HUES6 (cell line): ENCODE data around the gene RFX2.

ENCODE experiments used
- H3K27ac ChIP-seq: 2 replicates; pipeline ENCODE4 v1.7.0; 2013; ENCODE audit warnings: low read depth, mild to moderate bottlenecking, low read length, inconsistent platforms
- H3K27me3 ChIP-seq: 2 replicates; pipeline ENCODE4 v1.6.1; 2013; ENCODE audit warnings: low read length; ENCODE audit not compliant: control insufficient read depth, insufficient read depth
- H3K36me3 ChIP-seq: 2 replicates; pipeline ENCODE4 v1.6.1; 2013; ENCODE audit warnings: low read length; ENCODE audit not compliant: control insufficient read depth, insufficient read depth
- H3K4me1 ChIP-seq: 2 replicates; pipeline ENCODE4 v1.6.1; 2013; ENCODE audit warnings: low read length; ENCODE audit not compliant: control insufficient read depth, insufficient read depth
- H3K4me3 ChIP-seq: 2 replicates; pipeline ENCODE4 v1.5.1; 2013; ENCODE audit warnings: low read depth, low read length
- H3K9ac ChIP-seq: one replicate; pipeline ENCODE4 v1.6.1; 2013; ENCODE audit warnings: mild to moderate bottlenecking, low read length
- H3K9me3 ChIP-seq: 2 replicates; pipeline ENCODE4 v1.6.1; 2013; ENCODE audit warnings: low read depth, low read length; ENCODE audit not compliant: control insufficient read depth, insufficient read depth

Gene RFX2

DNA sequence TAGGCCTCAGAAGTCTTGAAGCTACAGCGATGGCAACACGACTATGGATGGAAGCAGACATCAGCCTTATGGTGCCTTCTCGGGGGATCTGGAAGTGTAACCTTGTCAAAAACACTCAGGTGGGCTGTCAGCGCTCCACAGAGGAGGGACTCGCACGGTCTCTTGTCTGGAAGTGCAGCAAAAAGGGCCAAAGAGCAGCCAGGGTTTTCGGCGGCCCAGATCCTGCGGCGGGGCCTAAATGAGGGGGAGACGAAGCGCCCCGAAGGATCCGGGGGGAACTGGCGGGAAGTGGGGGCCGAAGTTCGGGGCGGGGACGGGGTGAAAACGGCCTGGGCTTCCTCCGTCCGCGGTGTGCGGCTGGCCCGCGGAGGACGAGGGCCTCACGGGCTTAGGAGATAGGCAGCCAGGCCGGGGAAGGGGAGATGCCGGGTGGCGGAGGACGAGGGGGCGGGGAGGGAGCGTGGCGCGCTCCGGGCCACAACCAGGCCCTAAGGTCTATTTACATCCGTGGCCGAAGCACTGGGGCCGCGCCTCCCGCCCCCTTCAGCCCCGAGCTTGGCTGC lies 133.0 kb downstream of the RFX2 start:
- Histone ChIP-seq H3K4me3 (peak overlapping the region; percentile 90), H3K9ac (peak overlapping the region; percentile 88), H3K36me3 (peaks cover 26% of the 10 kb centered on the region), H3K27ac (peak overlapping the region; percentile 96), H3K4me1 (peaks cover 12% of the 10 kb centered on the region), H3K27me3 (no peaks in the 10 kb centered on the region), H3K9me3 (no peaks in the 10 kb centered on the region)

GRCh38 chr19:5976768-5977167 lies 133.5 kb downstream of the RFX2 start:
- Histone ChIP-seq H3K27me3 (no peaks in the 10 kb centered on the region), H3K4me1 (peaks cover 12% of the 10 kb centered on the region), H3K27ac (no peak overlapping the region), H3K9ac (peak overlapping the region; percentile 88), H3K36me3 (peaks cover 26% of the 10 kb centered on the region), H3K4me3 (peak overlapping the region; percentile 90), H3K9me3 (no peaks in the 10 kb centered on the region)

GRCh38 chr19:5975388-5975728 lies 134.9 kb downstream of the RFX2 start:
- peaks cover 26% of the 10 kb centered on the region for H3K36me3 ChIP-seq
- H3K9ac ChIP-seq: no peak overlapping the region
- no peak overlapping the region for H3K4me3 ChIP-seq
- H3K27ac ChIP-seq: no peak overlapping the region
- peaks cover 12% of the 10 kb centered on the region for H3K4me1 ChIP-seq
- no peaks in the 10 kb centered on the region for H3K27me3 ChIP-seq
- no peaks in the 10 kb centered on the region for H3K9me3 ChIP-seq

DNA sequence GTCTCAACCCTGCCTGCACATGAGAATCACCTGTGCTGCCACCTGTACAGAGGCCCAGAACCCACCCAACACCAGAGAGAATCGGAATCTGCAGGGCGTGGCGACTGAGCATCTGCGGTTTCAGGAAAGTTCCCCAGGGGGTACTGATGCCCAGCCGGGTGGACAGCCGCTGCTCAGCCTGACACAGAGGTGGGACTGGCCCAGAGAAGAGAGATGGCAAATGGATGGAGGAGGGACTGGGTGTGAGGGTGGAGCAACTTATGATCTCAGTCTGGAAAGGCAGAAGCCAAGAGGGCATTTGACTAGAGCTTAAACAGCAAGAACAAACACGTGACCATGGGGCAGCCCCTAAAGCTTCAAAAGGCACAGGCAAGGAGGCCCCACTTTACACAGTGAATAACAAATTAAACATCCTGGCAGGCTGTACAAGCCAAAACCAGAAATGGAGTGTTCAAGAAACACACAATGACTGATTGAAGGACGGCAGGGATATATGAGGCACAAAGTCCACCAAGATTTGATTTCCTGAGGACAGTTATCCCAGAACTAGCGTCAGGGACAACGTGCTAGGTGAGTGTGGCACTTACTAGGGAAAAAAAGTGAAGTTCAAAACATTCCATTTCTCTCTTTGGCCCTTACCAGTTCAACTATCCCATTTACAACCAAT lies 135.4 kb downstream of the RFX2 start:
- Histone ChIP-seq H3K36me3 (peaks cover 26% of the 10 kb centered on the region), H3K4me1 (peaks cover 10% of the 10 kb centered on the region), H3K9ac (no peak overlapping the region), H3K27me3 (no peaks in the 10 kb centered on the region), H3K4me3 (no peak overlapping the region), H3K9me3 (no peaks in the 10 kb centered on the region), H3K27ac (no peak overlapping the region)

GRCh38 chr19:5973867-5974635 lies 136.2 kb downstream of the RFX2 start:
- H3K4me1 ChIP-seq: peaks cover 12% of the 10 kb centered on the region; the same call in 1 of the 2 replicates
- no peaks in the 10 kb centered on the region for H3K9me3 ChIP-seq
- no peaks in the 10 kb centered on the region for H3K27me3 ChIP-seq
- peaks cover 29% of the 10 kb centered on the region for H3K36me3 ChIP-seq
- no peak overlapping the region for H3K27ac ChIP-seq
- H3K9ac ChIP-seq: no peak overlapping the region
- H3K4me3 ChIP-seq: no peak overlapping the region

DNA sequence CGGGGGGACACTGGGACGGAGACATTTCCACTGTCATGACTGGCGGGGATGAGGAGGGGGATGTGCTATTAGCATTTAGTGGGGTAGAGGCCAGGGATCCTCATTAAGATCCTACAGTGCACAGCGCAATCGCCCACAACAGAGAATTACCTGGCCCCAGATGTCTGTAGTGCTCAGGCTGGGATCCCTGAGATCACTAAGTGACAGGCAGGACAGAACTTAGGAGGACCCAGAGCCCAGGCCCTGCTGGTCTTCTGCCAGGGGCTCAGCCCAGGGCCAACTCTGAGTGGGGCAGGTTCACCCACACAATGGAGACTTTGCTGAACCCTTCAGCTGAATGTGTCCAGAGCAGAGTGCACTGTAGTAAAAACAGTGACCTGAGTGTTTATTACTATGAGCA lies 136.9 kb downstream of the RFX2 start:
- Histone ChIP-seq H3K36me3 (peaks cover 29% of the 10 kb centered on the region), H3K4me3 (no peak overlapping the region), H3K4me1 (peaks cover 18% of the 10 kb centered on the region), H3K27me3 (no peaks in the 10 kb centered on the region), H3K9ac (no peak overlapping the region), H3K27ac (no peak overlapping the region), H3K9me3 (no peaks in the 10 kb centered on the region)

DNA sequence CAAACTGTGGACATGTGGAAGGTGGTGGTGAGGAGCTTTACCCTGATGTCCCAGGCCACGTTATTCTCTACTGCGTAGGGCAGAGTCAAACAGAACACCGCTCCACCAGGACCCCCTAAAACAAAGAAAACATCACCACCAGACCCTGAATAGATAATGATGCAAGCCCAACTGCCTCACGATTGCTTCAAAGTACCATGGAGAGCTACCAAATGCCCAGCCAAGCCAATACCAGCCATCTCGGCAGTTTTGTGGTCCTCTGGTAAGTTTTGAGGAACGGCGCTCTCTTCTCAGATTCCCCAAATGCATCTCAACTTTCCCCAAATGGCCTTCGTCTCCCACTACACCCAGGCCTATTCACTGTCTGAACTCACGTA lies 138.0 kb downstream of the RFX2 start:
- no peak overlapping the region for H3K27ac ChIP-seq

DNA sequence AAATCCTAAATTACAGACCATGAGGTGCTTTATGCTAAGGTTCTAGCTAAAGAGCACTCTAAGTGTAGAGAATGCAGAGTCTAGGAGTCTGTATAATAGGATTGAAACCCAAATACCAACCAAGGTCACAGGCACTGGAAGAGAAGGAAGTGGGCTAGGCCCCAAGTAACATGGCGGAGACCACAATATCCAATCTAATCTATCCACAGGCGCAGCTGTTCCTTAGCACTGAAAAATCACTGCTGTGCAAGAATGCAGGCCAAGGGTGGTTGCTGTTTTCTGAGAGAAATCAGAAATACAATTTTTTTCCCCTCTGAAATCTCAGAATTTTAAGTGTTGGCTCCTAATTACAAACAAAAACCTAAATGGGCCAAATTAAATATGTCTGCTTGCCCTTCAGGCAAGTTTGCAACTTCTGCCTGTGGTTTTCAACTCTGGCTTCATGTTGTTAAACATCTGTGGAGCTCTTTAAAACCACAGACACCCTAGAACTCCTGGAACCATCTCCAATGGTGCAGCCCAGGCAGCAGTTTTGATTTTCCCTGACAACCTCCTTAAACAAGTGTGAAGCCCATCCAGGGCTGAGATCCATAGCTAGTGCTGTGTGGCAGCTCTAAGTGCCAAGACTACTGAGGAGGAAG lies 138.5 kb downstream of the RFX2 start:
- Histone ChIP-seq H3K36me3 (peaks cover 29% of the 10 kb centered on the region), H3K4me1 (peaks cover 24% of the 10 kb centered on the region), H3K9ac (no peak overlapping the region), H3K9me3 (no peaks in the 10 kb centered on the region), H3K4me3 (no peak overlapping the region), H3K27me3 (no peaks in the 10 kb centered on the region), H3K27ac (no peak overlapping the region)

More for the DNA sequence above, 138.0 kb downstream of the RFX2 start:
- Histone ChIP-seq H3K9ac (no peak overlapping the region), H3K36me3 (peaks cover 29% of the 10 kb centered on the region), H3K27me3 (no peaks in the 10 kb centered on the region), H3K4me1 (peaks cover 27% of the 10 kb centered on the region), H3K9me3 (no peaks in the 10 kb centered on the region), H3K4me3 (no peak overlapping the region)

DNA sequence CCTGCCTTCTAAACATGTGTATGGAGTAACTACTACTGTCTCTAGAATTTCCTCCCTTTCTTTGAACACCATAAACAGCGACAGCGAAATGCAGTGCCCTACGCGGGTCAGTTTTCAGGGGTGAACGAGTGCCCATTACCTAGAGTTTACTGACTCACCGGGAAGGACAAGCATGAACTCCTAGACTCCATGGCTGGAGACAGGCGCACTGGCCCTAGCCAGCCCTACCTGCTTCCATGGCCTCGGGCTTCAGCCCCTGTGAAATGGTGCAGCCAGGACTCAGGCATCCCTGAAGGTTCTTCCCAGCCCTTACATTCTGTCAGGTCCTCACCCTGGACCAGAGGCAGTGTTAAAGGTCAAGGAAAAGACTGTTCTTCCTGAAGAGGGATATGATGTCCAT lies 140.8 kb downstream of the RFX2 start:
- peaks cover 25% of the 10 kb centered on the region for H3K4me1 ChIP-seq
- no peak overlapping the region for H3K27ac ChIP-seq
- peaks cover 17% of the 10 kb centered on the region for H3K36me3 ChIP-seq
- no peak overlapping the region for H3K9ac ChIP-seq
- H3K27me3 ChIP-seq: no peaks in the 10 kb centered on the region
- no peaks in the 10 kb centered on the region for H3K9me3 ChIP-seq
- no peak overlapping the region for H3K4me3 ChIP-seq

DNA sequence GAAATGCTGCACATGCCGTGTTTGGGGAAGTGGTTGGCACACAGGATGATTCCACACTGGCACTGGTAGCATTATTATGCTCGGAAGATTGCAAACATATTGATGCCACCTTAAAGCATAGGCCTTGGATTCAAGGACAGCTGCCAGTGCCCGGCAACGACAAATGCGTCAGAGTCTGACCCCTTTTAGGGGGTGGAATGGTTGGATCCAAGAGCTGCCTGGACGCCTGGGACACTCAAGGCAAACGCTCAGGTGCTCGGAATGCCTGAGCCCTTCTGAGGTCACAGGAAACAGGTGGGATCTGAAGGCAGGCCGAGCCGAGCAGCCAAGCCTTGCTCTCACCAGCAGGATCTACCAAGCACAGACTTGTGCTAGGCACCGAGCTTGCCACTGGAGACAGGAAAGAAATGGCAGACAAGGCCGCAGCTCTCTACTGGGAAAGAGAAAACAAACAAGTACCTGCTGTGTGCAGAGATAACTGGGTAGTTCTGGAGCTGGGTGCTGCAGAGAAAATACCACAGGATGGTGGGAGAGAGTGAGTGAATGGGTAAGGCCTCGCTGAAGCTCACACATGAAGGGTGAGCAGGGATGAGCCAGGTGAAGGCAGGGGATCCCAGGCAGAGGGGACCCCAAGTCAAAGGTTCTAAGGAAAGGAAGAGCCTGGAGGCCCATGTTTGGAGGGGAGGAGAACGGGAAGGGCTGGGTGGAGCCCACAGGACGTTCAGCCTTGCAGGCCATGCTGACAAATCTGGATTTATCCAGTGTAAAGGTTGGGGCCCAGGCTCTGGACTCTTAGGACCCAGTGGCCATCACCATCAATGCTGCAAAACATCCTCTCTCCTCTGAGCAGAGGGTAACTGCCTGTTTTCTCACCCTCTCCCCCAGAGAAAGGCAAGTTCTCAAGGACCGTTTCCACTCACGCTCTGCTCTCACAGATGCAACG lies 141.6 kb downstream of the RFX2 start:
- peaks cover 29% of the 10 kb centered on the region for H3K4me1 ChIP-seq
- H3K4me3 ChIP-seq: no peak overlapping the region
- H3K27ac ChIP-seq: 0 out of 2 replicates have a peak overlapping the region, but pooled peaks have one; percentile 7
- no peaks in the 10 kb centered on the region for H3K27me3 ChIP-seq
- H3K9ac ChIP-seq: no peak overlapping the region
- peaks cover 9% of the 10 kb centered on the region; the same call in 1 of the 2 replicates for H3K36me3 ChIP-seq
- H3K9me3 ChIP-seq: no peaks in the 10 kb centered on the region
